Measurements from ENCODE around the gene CARMIL3.

Gene CARMIL3

DNA sequence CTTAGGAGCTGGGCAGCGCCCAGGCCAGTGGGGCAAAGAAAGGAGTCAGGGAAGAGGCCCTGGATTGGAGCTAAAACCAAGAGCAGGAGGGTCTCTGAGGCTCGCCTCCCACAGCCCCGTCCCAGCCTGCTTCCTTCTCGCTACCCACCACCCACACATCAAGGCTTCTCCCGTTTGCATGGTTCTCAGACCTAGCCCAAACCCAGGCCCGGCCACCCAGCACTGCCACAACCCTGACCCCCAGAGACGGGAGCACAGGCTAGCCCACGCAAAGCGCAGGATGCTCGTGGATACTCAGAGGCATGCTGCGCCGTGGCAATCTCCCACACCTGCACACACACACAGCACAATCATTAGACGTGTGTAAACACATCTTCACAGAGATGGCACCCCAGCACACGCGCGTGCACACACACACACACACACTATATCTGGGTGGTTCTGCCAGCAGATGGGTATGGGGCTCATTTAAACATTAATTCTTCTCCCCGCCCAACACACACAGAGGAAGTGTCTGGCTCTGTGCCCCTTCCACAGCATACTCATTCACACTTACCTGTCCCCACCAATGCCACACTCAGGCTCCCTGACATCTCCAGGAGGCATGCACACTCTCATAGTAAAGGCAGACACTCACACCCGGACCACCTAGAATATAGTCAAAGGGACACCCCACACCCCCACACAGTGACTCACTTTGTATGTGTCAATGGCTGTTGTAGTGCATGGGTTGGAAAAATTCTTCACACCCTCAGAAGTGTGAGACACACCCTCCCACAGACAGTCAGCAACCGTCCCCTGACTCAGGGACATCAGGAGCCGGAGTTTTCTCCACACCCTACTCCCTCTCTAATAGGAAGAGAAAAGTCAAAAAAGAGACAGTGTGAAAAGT, 1.1 kb downstream of the CARMIL3 start:
- no peaks in the 10 kb centered on the region for H3K9me3 Mint-ChIP-seq

DNA sequence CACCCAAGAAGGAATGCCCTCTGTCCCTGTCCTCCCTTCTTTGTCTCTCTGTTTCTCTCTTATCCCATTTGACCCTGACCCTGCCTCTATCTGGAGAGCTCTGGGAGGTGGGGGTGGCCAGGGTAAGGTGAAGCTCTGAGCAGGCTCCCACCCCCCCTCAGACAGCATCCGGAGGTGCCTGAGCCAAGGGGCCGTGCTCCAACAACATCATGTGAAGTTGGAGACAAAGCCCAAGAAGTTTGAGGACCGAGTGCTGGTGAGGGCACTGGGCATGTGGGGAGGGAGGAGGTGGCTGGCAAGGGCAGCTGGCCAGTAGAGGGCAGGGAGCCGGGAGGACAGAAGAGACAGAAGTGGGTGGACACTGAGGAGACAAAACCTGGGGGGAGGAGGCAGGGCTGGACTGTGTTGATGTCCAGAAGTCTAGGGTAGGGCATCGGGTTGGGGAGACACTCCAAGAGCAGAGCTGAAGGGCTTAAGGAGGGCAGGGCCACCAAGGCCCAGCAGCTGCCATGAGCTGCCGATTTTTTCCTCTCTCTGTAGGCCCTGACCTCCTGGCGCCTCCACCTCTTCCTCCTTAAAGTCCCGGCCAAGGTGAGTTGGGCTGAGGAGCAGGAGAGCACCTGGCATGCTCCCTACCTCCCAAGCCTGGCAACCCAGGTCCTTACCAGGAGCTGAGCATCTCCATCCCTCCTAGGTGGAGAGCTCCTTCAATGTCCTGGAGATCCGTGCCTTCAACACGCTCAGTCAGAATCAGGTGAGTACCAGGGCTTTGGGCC, 1.9 kb downstream of the CARMIL3 start:
- ATAC-seq (replicated peaks; ENCODE audit: extremely low read depth, poor library complexity, severe bottlenecking) = no peak
- Mint-ChIP-seq H3K27ac (ENCODE audit: low read depth) (peak overlapping the region; percentile 70), H3K36me3 (ENCODE audit: insufficient read depth) (peaks cover 3% of the 10 kb centered on the region), H3K9me3 (no peaks in the 10 kb centered on the region), H3K4me1 (peaks cover 26% of the 10 kb centered on the region), H3K4me3 (peak overlapping the region; percentile 84), H3K27me3 (no peaks in the 10 kb centered on the region)
- DNase-seq (ENCODE audit: low spot score in 2 of 2) = no peak

More for the DNA sequence above, 1.1 kb downstream of the CARMIL3 start:
- ATAC-seq (replicated peaks; ENCODE audit: extremely low read depth, poor library complexity, severe bottlenecking) = peak; percentile 59
- Mint-ChIP-seq H3K4me3 (peak overlapping the region; percentile 84), H3K4me1 (peaks cover 22% of the 10 kb centered on the region), H3K27me3 (no peaks in the 10 kb centered on the region), H3K27ac (ENCODE audit: low read depth) (peak overlapping the region; percentile 70), H3K36me3 (ENCODE audit: insufficient read depth) (peaks cover 2% of the 10 kb centered on the region)
- DNase-seq (ENCODE audit: low spot score in 2 of 2) = no peak

DNA sequence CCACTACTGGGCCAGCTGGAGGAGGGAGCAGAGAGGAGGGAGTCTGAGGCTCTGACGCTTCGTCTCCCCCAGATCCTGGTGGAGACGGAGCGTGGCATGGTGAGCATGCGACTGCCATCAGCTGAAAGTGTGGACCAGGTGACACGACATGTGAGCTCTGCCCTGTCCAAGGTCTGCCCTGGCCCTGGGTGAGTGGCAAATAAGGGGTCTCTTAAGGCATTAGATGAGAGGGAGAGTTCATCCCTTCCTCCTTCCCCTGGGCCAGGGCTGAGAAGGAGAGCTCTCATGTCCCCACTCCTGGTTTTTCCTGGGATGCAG, 2.5 kb downstream of the CARMIL3 start:
- DNase-seq (ENCODE audit: low spot score in 2 of 2) (no peak), ATAC-seq (replicated peaks; ENCODE audit: extremely low read depth, poor library complexity, severe bottlenecking) (no peak)
- Mint-ChIP-seq H3K36me3 (ENCODE audit: insufficient read depth) (peaks cover 5% of the 10 kb centered on the region), H3K4me3 (peak overlapping the region; percentile 84), H3K4me1 (peaks cover 26% of the 10 kb centered on the region), H3K27me3 (no peaks in the 10 kb centered on the region), H3K27ac (ENCODE audit: low read depth) (no peak overlapping the region), H3K9me3 (no peaks in the 10 kb centered on the region)

DNA sequence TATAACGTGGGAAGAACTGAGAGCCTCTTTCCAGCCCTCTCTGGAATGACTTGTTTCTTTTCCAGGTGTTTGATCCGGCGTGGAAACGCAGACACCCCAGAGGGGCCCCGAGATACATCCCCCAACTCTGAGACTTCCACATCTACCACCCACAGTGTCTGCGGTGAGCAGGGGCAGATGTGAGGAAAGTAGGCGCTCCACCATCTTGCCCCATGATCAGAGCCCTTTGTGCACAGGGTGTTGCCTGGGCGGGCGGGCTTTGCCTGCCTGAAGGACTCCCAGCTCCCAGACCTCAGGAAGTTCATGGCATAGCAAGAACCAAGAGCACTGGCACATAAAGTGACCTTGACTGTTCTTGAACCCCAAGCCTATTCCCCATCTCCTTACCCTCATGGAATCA, 2.8 kb downstream of the CARMIL3 start:
- H3K4me3 Mint-ChIP-seq = no peak overlapping the region
- ATAC-seq (replicated peaks; ENCODE audit: extremely low read depth, poor library complexity, severe bottlenecking) (no peak), DNase-seq (ENCODE audit: low spot score in 2 of 2) (no peak)
- H3K9me3 Mint-ChIP-seq = no peaks in the 10 kb centered on the region
- H3K27ac Mint-ChIP-seq (ENCODE audit: low read depth) = no peak overlapping the region
- peaks cover 5% of the 10 kb centered on the region for H3K36me3 Mint-ChIP-seq (ENCODE audit: insufficient read depth)
- H3K27me3 Mint-ChIP-seq = no peaks in the 10 kb centered on the region
- peaks cover 26% of the 10 kb centered on the region for H3K4me1 Mint-ChIP-seq

DNA sequence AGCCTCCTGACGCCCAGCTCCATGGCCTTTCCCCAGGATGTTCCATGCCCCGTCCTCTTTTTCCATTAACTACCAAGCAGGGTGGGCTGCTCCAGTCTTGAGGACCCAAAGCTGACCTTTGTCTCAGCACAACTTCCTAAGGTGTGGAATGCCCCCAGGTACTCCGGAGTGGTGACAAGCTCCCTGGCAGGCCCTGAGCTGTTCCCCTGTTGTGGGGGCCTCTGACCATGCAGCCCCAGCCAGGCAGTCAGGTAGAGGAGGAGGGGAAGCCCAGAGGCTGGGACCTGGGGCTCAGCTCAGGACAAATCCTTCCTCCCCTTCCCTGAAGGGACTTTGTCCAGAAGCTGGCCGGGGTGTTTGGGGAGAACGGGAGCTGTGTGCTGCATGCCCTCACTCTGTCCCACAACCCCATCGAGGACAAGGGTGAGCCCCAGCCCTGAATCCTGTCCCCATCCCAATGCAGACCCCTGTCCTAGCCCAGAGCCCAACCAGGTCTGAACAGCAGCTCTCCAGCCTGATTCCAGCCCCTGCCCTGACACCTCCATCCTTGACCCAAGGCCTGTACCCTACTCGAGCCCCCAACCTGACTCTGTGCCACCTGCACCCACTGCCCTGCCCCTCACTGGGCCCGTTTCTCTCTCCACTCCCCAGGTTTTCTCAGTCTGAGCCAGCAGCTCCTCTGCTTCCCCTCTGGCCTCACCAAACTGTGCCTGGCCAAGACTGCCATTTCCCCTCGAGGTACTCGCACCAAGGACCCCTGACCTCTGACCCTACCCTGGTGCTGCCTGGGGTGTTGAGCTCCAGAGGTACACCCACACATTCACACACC, 4.4 kb downstream of the CARMIL3 start:
- no peak overlapping the region for H3K4me3 Mint-ChIP-seq
- H3K9me3 Mint-ChIP-seq = no peaks in the 10 kb centered on the region
- ATAC-seq (replicated peaks; ENCODE audit: extremely low read depth, poor library complexity, severe bottlenecking) (no peak), DNase-seq (ENCODE audit: low spot score in 2 of 2) (no peak)
- peaks cover 3% of the 10 kb centered on the region for H3K36me3 Mint-ChIP-seq (ENCODE audit: insufficient read depth)
- no peaks in the 10 kb centered on the region for H3K27me3 Mint-ChIP-seq
- peaks cover 22% of the 10 kb centered on the region for H3K4me1 Mint-ChIP-seq
- no peak overlapping the region for H3K27ac Mint-ChIP-seq (ENCODE audit: low read depth)

DNA sequence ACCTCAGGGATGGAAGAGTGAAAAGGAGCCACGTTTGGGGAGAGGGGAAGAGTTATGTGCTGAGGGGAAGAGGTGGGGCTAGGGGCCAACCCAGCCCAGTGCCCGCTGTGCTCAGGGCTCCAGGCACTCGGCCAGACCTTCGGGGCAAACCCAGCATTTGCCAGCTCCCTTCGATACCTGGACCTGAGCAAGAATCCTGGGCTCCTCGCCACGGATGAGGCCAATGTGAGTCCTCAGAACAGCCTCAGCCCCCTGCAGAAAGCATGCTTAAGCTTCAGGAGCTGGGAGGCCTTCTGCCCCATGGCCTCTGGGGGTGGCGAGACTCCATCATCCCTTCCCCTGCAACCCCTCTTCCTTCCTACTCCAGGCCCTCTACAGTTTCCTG, 5.0 kb downstream of the CARMIL3 start:
- Mint-ChIP-seq H3K27ac (ENCODE audit: low read depth) (no peak overlapping the region), H3K27me3 (no peaks in the 10 kb centered on the region), H3K9me3 (no peaks in the 10 kb centered on the region), H3K4me3 (no peak overlapping the region), H3K4me1 (peaks cover 20% of the 10 kb centered on the region), H3K36me3 (ENCODE audit: insufficient read depth) (peaks cover 3% of the 10 kb centered on the region)
- no peak for ATAC-seq (replicated peaks; ENCODE audit: extremely low read depth, poor library complexity, severe bottlenecking)
- no peak for DNase-seq (ENCODE audit: low spot score in 2 of 2)

DNA sequence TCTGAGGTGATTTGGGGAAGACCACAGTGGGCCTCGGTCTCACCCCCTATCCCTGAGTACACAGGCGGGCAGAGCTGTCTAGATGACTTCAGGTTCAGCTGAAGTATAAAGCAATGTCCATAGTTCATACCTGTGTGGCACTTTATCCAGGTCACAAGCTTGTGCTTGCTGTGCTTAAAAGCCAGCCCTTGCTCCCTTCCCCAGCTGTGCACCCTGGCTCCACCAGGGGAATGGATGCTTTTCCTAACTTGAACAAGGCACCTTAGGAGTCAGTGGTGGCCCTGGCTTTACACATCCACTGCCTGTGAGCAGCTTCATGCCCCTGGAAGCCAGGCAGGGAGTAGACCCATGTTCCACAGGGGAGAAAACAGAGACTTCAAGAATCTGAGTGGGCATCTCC, 5.5 kb downstream of the CARMIL3 start:
- Mint-ChIP-seq H3K4me3 (no peak overlapping the region), H3K4me1 (peaks cover 20% of the 10 kb centered on the region), H3K27ac (ENCODE audit: low read depth) (no peak overlapping the region), H3K36me3 (ENCODE audit: insufficient read depth) (peaks cover 3% of the 10 kb centered on the region), H3K9me3 (no peaks in the 10 kb centered on the region), H3K27me3 (no peaks in the 10 kb centered on the region)
- ATAC-seq (replicated peaks; ENCODE audit: extremely low read depth, poor library complexity, severe bottlenecking) (no peak), DNase-seq (ENCODE audit: low spot score in 2 of 2) (no peak)

DNA sequence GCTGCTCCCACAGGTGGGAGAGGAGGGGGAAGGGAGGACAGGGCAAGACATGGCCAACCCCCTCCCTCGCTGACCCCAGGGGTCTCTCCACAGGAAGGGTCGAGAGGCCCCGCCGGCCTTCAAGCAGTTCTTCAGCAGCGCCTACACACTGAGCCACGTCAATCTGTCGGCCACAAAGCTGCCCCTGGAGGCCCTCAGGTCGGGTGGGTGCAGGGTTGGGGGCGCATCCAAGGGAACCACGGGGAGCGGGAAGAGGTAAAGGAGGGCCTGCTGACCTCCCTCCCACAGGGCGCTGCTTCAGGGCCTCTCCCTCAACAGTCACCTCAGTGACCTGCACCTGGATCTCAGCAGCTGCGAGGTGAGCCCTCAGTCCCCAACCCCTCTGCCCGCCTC, 6.1 kb downstream of the CARMIL3 start:
- Mint-ChIP-seq H3K4me3 (no peak overlapping the region), H3K27me3 (no peaks in the 10 kb centered on the region), H3K9me3 (no peaks in the 10 kb centered on the region), H3K36me3 (ENCODE audit: insufficient read depth) (peaks cover 3% of the 10 kb centered on the region), H3K27ac (ENCODE audit: low read depth) (peak overlapping the region; percentile 19), H3K4me1 (peaks cover 15% of the 10 kb centered on the region)
- ATAC-seq (replicated peaks; ENCODE audit: extremely low read depth, poor library complexity, severe bottlenecking) (no peak), DNase-seq (ENCODE audit: low spot score in 2 of 2) (no peak)

DNA sequence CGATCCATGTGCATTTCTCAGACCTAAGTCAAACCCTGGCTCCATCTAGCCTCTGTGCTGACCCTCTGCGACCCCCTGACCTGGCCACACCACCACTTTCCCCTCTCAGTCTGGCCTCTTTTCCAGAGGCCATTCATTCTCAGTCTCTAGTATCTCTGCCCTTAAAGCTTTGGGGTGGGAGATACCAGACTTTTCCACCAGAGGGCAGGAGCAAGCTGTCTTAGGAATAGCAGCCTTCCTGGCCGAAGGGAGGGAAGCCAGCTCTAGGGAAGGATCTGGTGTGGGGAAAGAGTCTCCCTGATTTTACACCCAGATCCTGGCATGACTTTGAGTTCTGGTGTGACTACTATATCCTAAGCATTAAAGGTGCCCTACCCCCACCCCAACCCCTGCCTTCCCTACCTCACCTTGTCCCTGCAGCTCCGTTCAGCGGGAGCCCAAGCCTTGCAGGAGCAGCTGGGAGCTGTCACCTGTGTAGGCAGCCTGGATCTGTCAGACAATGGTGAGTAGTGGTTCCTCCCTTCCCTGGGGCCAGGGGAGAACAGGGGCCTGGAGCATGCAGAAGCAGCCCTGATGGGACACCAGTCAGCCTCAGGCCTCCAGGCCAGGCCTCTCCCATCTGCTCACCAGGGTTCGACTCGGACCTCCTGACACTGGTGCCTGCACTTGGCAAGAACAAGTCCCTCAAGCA, 6.6 kb downstream of the CARMIL3 start:
- DNase-seq (ENCODE audit: low spot score in 2 of 2) (peak in 1 of 2 donors; percentile 51), ATAC-seq (replicated peaks; ENCODE audit: extremely low read depth, poor library complexity, severe bottlenecking) (peak; percentile 56)
- H3K36me3 Mint-ChIP-seq (ENCODE audit: insufficient read depth) = peaks cover 3% of the 10 kb centered on the region
- peaks cover 10% of the 10 kb centered on the region for H3K4me1 Mint-ChIP-seq
- H3K27me3 Mint-ChIP-seq = no peaks in the 10 kb centered on the region
- H3K27ac Mint-ChIP-seq (ENCODE audit: low read depth) = peak overlapping the region; percentile 19
- H3K4me3 Mint-ChIP-seq = no peak overlapping the region
- no peaks in the 10 kb centered on the region for H3K9me3 Mint-ChIP-seq

DNA sequence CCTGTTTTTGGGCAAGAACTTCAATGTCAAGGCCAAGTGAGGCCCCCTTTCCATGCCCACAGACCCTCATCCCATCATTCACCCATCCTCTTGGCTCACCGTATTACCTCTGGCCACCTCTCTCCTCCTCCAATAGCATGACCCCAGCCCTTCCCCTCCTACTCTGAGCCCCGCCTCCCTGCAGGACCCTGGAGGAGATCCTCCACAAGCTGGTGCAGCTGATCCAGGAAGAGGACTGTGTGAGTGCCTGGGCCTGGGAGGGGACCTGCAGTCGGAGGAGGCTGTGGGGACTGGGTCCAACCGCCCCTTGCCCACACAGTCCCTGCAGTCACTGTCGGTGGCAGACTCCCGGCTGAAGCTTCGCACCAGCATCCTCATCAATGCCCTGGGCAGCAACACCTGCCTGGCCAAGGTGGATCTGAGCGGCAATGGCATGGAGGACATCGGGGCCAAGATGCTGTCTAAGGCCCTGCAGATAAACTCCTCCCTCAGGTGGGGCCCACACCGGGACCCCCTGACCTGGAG, 7.2 kb downstream of the CARMIL3 start:
- Mint-ChIP-seq H3K27ac (ENCODE audit: low read depth) (no peak overlapping the region), H3K27me3 (no peaks in the 10 kb centered on the region), H3K36me3 (ENCODE audit: insufficient read depth) (peaks cover 3% of the 10 kb centered on the region), H3K4me1 (peaks cover 5% of the 10 kb centered on the region), H3K4me3 (no peak overlapping the region), H3K9me3 (no peaks in the 10 kb centered on the region)
- no peak for ATAC-seq (replicated peaks; ENCODE audit: extremely low read depth, poor library complexity, severe bottlenecking)
- DNase-seq (ENCODE audit: low spot score in 2 of 2) = no peak

DNA sequence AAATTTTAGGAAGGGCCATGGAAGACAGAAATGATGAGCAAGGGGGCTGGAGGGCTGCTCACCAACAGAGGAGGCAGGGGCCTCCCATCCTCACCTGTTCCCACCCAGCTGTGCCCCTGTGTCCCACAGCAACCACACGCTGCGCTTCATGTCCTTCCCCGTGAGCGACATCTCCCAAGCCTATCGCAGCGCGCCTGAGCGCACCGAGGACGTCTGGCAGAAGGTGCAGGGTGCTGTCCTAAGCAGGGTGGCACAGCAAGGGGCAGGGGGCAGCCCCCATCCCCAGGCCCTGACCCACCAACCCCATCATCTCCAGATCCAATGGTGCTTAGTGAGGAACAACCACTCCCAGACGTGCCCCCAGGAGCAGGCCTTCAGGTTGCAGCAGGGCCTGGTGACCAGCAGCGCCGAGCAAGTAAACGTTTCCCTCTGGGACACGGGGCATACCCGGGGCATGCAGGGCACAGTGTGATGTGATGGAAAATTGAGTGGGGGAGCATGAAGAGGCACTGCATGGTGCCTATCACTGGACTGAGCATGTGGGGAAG, 8.1 kb downstream of the CARMIL3 start:
- Mint-ChIP-seq H3K36me3 (ENCODE audit: insufficient read depth) (peaks cover 3% of the 10 kb centered on the region), H3K4me1 (peaks cover 5% of the 10 kb centered on the region), H3K4me3 (no peak overlapping the region), H3K27ac (ENCODE audit: low read depth) (no peak overlapping the region), H3K27me3 (no peaks in the 10 kb centered on the region), H3K9me3 (no peaks in the 10 kb centered on the region)
- ATAC-seq (replicated peaks; ENCODE audit: extremely low read depth, poor library complexity, severe bottlenecking) (no peak), DNase-seq (ENCODE audit: low spot score in 2 of 2) (no peak)

DNA sequence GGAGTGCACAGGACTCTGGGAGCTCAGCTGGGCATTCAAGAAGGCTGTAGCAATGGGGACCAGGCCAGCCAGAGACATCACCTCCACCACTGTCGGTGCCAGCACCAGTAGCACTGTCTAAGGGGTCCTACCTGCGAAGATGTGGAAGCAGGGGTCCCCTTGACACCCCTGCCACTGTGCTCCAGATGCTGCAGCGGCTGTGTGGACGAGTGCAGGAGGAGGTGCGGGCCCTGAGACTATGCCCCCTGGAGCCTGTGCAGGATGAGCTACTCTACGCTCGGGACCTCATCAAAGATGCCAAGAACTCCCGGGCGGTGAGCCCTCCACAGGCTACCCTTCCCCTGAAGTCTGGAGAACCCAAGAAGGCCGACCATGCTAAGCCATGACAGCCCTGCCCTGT, 8.6 kb downstream of the CARMIL3 start:
- peaks cover 5% of the 10 kb centered on the region for H3K4me1 Mint-ChIP-seq
- peaks cover 3% of the 10 kb centered on the region for H3K36me3 Mint-ChIP-seq (ENCODE audit: insufficient read depth)
- H3K27me3 Mint-ChIP-seq = no peaks in the 10 kb centered on the region
- ATAC-seq (replicated peaks; ENCODE audit: extremely low read depth, poor library complexity, severe bottlenecking) (no peak), DNase-seq (ENCODE audit: low spot score in 2 of 2) (no peak)
- no peaks in the 10 kb centered on the region for H3K9me3 Mint-ChIP-seq
- no peak overlapping the region for H3K4me3 Mint-ChIP-seq
- no peak overlapping the region for H3K27ac Mint-ChIP-seq (ENCODE audit: low read depth)

Data from central memory CD8-positive, alpha-beta T cell (primary cell).